Liver (tissue), 9 donors: Measurements from ENCODE around the gene KIF22. TPM values are rescaled to one million over a fixed set of nuclear protein-coding genes. Genes with fewer than 3 reads are reported as not detected.
"Not testable (repeated sequence)": the region's sequence is repeated elsewhere in the genome, so short reads cannot be mapped to it uniquely, and the experiment has no call there.

Source experiments
- DNase-seq: peaks from one replicate; pipeline ENCODE4 v3.0.0-alpha.2; 2017; ENCODE audit warnings: low spot score
- H3K27ac ChIP-seq, 2 donors: one replicate each; pipeline ENCODE4 v1.7.0; 2013; ENCODE audit warnings: inconsistent platforms in 2 of 2, low read length in 2 of 2, control low read depth in 1 of 2, low read depth in 1 of 2, mild to moderate bottlenecking in 1 of 2
- H3K27me3 ChIP-seq, 4 donors: one replicate each; pipeline versions ENCODE4 v1.6.1 to v1.7.0; 2013; ENCODE audit warnings: low read length in 3 of 4, inconsistent platforms in 1 of 4, mild to moderate bottlenecking in 1 of 4, moderate library complexity in 1 of 4; ENCODE audit not compliant: control insufficient read depth in 4 of 4, insufficient read depth in 4 of 4
- H3K36me3 ChIP-seq, 4 donors: one replicate each; pipeline versions ENCODE4 v1.6.1 to v1.7.0; 2013; ENCODE audit warnings: low read length in 3 of 4, mild to moderate bottlenecking in 3 of 4, low read depth in 1 of 4, moderate library complexity in 1 of 4; ENCODE audit not compliant: control insufficient read depth in 4 of 4, insufficient read depth in 3 of 4
- H3K4me1 ChIP-seq, 4 donors: one replicate each; pipeline versions ENCODE4 v1.6.1 to v1.7.0; 2013; ENCODE audit warnings: low read length in 3 of 4, mild to moderate bottlenecking in 3 of 4, moderate library complexity in 1 of 4; ENCODE audit not compliant: control insufficient read depth in 4 of 4, insufficient read depth in 4 of 4
- H3K4me3 ChIP-seq, 3 donors: one replicate each; pipeline versions ENCODE4 v1.6.1 to v1.7.0; 2013; ENCODE audit warnings: low read length in 3 of 3, control low read depth in 1 of 3, low read depth in 1 of 3, mild to moderate bottlenecking in 1 of 3
- H3K9ac ChIP-seq, 2 donors: one replicate each; pipeline ENCODE4 v1.7.0; 2013; ENCODE audit warnings: low read length in 2 of 2, mild to moderate bottlenecking in 2 of 2, moderate library complexity in 2 of 2, control low read depth in 1 of 2, low read depth in 1 of 2
- H3K9me3 ChIP-seq, 4 donors: one replicate each; pipeline versions ENCODE4 v1.6.1 to v1.7.0; 2013; ENCODE audit warnings: low read length in 3 of 4; ENCODE audit not compliant: control insufficient read depth in 4 of 4
- ATF3 ChIP-seq: IDR thresholded peaks from 2 replicates; pipeline ENCODE4 v1.6.1; 2016; ENCODE audit warnings: antibody characterized with exemption
- EGR1 ChIP-seq, 2 donors: IDR thresholded peaks; 2 replicates each; pipeline ENCODE4 v1.6.1; 2016 to 2018; ENCODE audit warnings: antibody characterized with exemption in 2 of 2, low read depth in 2 of 2
- FOXA1 ChIP-seq: IDR thresholded peaks from 2 replicates; pipeline ENCODE4 v1.6.1; 2016; ENCODE audit warnings: antibody characterized with exemption
- GABPA ChIP-seq, 2 donors: IDR thresholded peaks in 1 of 2; conservative IDR thresholded peaks in 1 of 2; 2 replicates each; pipeline ENCODE4 v1.6.1; 2016; ENCODE audit warnings: antibody characterized with exemption in 2 of 2, mild to moderate bottlenecking in 1 of 2, moderate library complexity in 1 of 2
- HNF4A ChIP-seq, 2 donors: conservative IDR thresholded peaks; 2 replicates each; pipeline ENCODE4 v1.6.1; 2016; ENCODE audit warnings: antibody characterized with exemption in 2 of 2, mild to moderate bottlenecking in 2 of 2
- HNF4G ChIP-seq: IDR thresholded peaks from 2 replicates; pipeline ENCODE4 v1.6.1; 2016; ENCODE audit warnings: antibody characterized with exemption
- JUND ChIP-seq, 2 donors: IDR thresholded peaks; 2 replicates each; pipeline ENCODE4 v1.6.1; 2016; ENCODE audit warnings: antibody characterized with exemption in 2 of 2
- MAX ChIP-seq: IDR thresholded peaks from 2 replicates; pipeline ENCODE4 v1.6.1; 2016; ENCODE audit warnings: antibody characterized with exemption
- NR2F2 ChIP-seq: IDR thresholded peaks from 2 replicates; pipeline ENCODE4 v1.6.1; 2016; ENCODE audit warnings: antibody characterized with exemption
- RAD21 ChIP-seq, 2 donors: IDR thresholded peaks; 2 replicates each; pipeline ENCODE4 v1.6.1; 2016; ENCODE audit warnings: antibody characterized with exemption in 2 of 2, mild to moderate bottlenecking in 2 of 2
- REST ChIP-seq: IDR thresholded peaks from 2 replicates; pipeline ENCODE4 v1.6.1; 2016; ENCODE audit warnings: antibody characterized with exemption, mild to moderate bottlenecking
- RXRA ChIP-seq, 2 donors: IDR thresholded peaks; 2 replicates each; pipeline ENCODE4 v1.6.1; 2017 to 2018; ENCODE audit warnings: antibody characterized with exemption in 2 of 2, mild to moderate bottlenecking in 1 of 2
- SP1 ChIP-seq: IDR thresholded peaks from 2 replicates; pipeline ENCODE4 v1.6.1; 2018; ENCODE audit warnings: antibody characterized with exemption, mild to moderate bottlenecking
- YY1 ChIP-seq: IDR thresholded peaks from 2 replicates; pipeline ENCODE4 v1.6.1; 2016; ENCODE audit warnings: antibody characterized with exemption, mild to moderate bottlenecking
- ZBTB33 ChIP-seq: IDR thresholded peaks from 2 replicates; pipeline ENCODE4 v1.6.1; 2016; ENCODE audit warnings: antibody characterized with exemption
- WGBS: extraction: QIAGEN DNeasy Blood & Tissue Kit; methylation state at CpG from one replicate; pipeline ENCODE4 v1.1.7; 2013; 5-methylcytosine and 5-hydroxymethylcytosine counted together
- polyA plus RNA-seq, 2 donors: library from polyadenylated mRNA; stranded (reverse) in 1 of 2; unstranded in 1 of 2; fragments of 200-250 nt in 1 of 2; fragments of >200 nt in 1 of 2; fragmentation: Nextera tagmentation in 1 of 2; extraction: Ambion mirVana in 1 of 2; gene quantifications; one replicate each; pipeline versions ENCODE4 v1.2.1 to v1.2.3, GENCODE V29; 2013 to 2015
- total RNA-seq, 2 donors: library from RNA; depleted of rRNA; stranded (reverse); fragments of >200 nt; gene quantifications; one replicate each; pipeline ENCODE4 v1.2.3, GENCODE V29; 2014
- donor health status: healthy.
- donor health status: healthy.
- donor health status: healthy.
- donor health status: healthy.
- donor health status: healthy.

KIF22 gene
- total and polyA plus RNA-seq, 4 donors = 15.0 to 80.1 (median 49.3) TPM

- Histone ChIP-seq H3K9me3 (no peaks in the 10 kb centered on the region), H3K27me3 (no peaks in the 10 kb centered on the region), H3K36me3 (no peaks in the 10 kb centered on the region), H3K4me3 (peak overlapping the region in 2 of 3 donors; percentile 32 to 43), H3K27ac (peak overlapping the region; percentile 61 to 81), H3K9ac (peak overlapping the region in 1 of 2 donors; percentile 25), H3K4me1 (peaks cover 8 to 58% (median 46%) of the 10 kb centered on the region in 4 donors)
- no peak for TF ChIP-seq FOXA1
- TF ChIP-seq SP1 = peak; percentile 61
- no peak for TF ChIP-seq NR2F2
- TF ChIP-seq JUND (IDR thresholded peaks at IDR 0.05) = no peak
- no peak for TF ChIP-seq ATF3
- TF ChIP-seq RXRA (IDR thresholded peaks at IDR 0.05) = peak; percentile 33 to 49
- no peak for TF ChIP-seq ZBTB33
- no peak for TF ChIP-seq RAD21 (IDR thresholded peaks at IDR 0.05)
- peak; percentile 46 for TF ChIP-seq HNF4G
- TF ChIP-seq HNF4A (conservative IDR thresholded peaks at IDR 0.05) = peak; percentile 80 to 88
- no peak for TF ChIP-seq MAX
- WGBS = 34% methylated on average over 9 of the region's 9 CpGs
- no peak for DNase-seq
Measured at GRCh38 chr16:29760567-29761279, 29.8 kb upstream of the KIF22 start.

GRCh38 chr16:29761280-29761651 lies 29.3 kb upstream of the KIF22 start:
- H3K9me3 ChIP-seq, H3K36me3 ChIP-seq, H3K9ac ChIP-seq, H3K27me3 ChIP-seq, H3K4me3 ChIP-seq, DNase-seq: not testable (repeated sequence)
- WGBS = 29% methylated on average over 8 of the region's 8 CpGs
- H3K4me1 ChIP-seq = peaks cover 8 to 60% (median 49%) of the 10 kb centered on the region in 4 donors
- peak overlapping the region; percentile 61 to 81 for H3K27ac ChIP-seq

- DNase-seq = no peak
- no peak overlapping the region for H3K9ac ChIP-seq
- peak overlapping the region in 1 of 2 donors; percentile 54 for H3K27ac ChIP-seq
- peaks cover 8 to 61% (median 48%) of the 10 kb centered on the region in 4 donors for H3K4me1 ChIP-seq
- H3K4me3 ChIP-seq = no peak overlapping the region
- 42% methylated on average over 6 of the region's 6 CpGs for WGBS
- H3K27me3 ChIP-seq = no peaks in the 10 kb centered on the region
- no peak for TF ChIP-seq MAX
- no peak for TF ChIP-seq GABPA (IDR thresholded peaks at IDR 0.05 in 1 of 2, conservative IDR thresholded peaks at IDR 0.05 in 1 of 2)
- TF ChIP-seq REST = no peak
- TF ChIP-seq YY1 = peak; percentile 24
- no peak for TF ChIP-seq FOXA1
- TF ChIP-seq RXRA (IDR thresholded peaks at IDR 0.05) = peak; percentile 51 to 70
- TF ChIP-seq EGR1 (IDR thresholded peaks at IDR 0.05; ENCODE audit: low read depth in 2 of 2) = no peak
- H3K36me3 ChIP-seq = no peaks in the 10 kb centered on the region
- no peaks in the 10 kb centered on the region for H3K9me3 ChIP-seq
Measured at GRCh38 chr16:29761882-29762281, 28.7 kb upstream of the KIF22 start.
